ENCODE results near the gene ERV3-1.
"Not testable (repeated sequence)": the region's sequence is repeated elsewhere in the genome, so short reads cannot be mapped to it uniquely, and the experiment has no call there.

ERV3-1 gene

GRCh38 chr7:65025023-65025422 is 18.5 kb upstream of the ERV3-1 start:
- H3K9me3 Mint-ChIP-seq = peaks cover 10% of the 10 kb centered on the region
- H3K4me1 Mint-ChIP-seq (ENCODE audit: low read depth); H3K4me3 Mint-ChIP-seq; H3K36me3 Mint-ChIP-seq (ENCODE audit: low read depth); H3K27me3 Mint-ChIP-seq; intact Hi-C loops (cut with micrococcal nuclease); H3K27ac Mint-ChIP-seq: not testable (repeated sequence)

- intact Hi-C loops (cut with micrococcal nuclease); H3K4me1 Mint-ChIP-seq (ENCODE audit: low read depth); H3K4me3 Mint-ChIP-seq; H3K27ac Mint-ChIP-seq; H3K36me3 Mint-ChIP-seq (ENCODE audit: low read depth); H3K27me3 Mint-ChIP-seq: not testable (repeated sequence)
- peaks cover 10% of the 10 kb centered on the region for H3K9me3 Mint-ChIP-seq
Observed at GRCh38 chr7:65020978-65021377, 14.5 kb upstream of the ERV3-1 start.

GRCh38 chr7:65009881-65010280 is 3.4 kb upstream of the ERV3-1 start:
- H3K27me3 Mint-ChIP-seq, H3K27ac Mint-ChIP-seq, H3K4me3 Mint-ChIP-seq, H3K9me3 Mint-ChIP-seq: not testable (repeated sequence)
- intact Hi-C loops (cut with micrococcal nuclease) = loop anchor here (10.0 kb wide), 1 partner anchor 695 kb away; the partner anchor contains the start of gene ZNF736
- peaks cover 18% of the 10 kb centered on the region for H3K36me3 Mint-ChIP-seq (ENCODE audit: low read depth)
- peaks cover 17% of the 10 kb centered on the region for H3K4me1 Mint-ChIP-seq (ENCODE audit: low read depth)

- H3K9me3 Mint-ChIP-seq, H3K4me3 Mint-ChIP-seq, H3K27me3 Mint-ChIP-seq, H3K27ac Mint-ChIP-seq: not testable (repeated sequence)
- Mint-ChIP-seq H3K4me1 (ENCODE audit: low read depth) (peaks cover 21% of the 10 kb centered on the region), H3K36me3 (ENCODE audit: low read depth) (peaks cover 23% of the 10 kb centered on the region)
- intact Hi-C loops (cut with micrococcal nuclease) = loop anchor here (10.0 kb wide), 1 partner anchor 695 kb away; the partner anchor contains the start of gene ZNF736
Observed at GRCh38 chr7:65009394-65009793, 2.9 kb upstream of the ERV3-1 start.

GRCh38 chr7:65007036-65007435 is 549 bp upstream of the ERV3-1 start:
- peaks cover 31% of the 10 kb centered on the region for H3K4me1 Mint-ChIP-seq (ENCODE audit: low read depth)
- H3K9me3 Mint-ChIP-seq = peaks cover 22% of the 10 kb centered on the region
- H3K36me3 Mint-ChIP-seq (ENCODE audit: low read depth) = peaks cover 46% of the 10 kb centered on the region
- H3K4me3 Mint-ChIP-seq = peak overlapping the region; percentile 27
- H3K27me3 Mint-ChIP-seq = not testable (repeated sequence)
- H3K27ac Mint-ChIP-seq = peak overlapping the region; percentile 98
- intact Hi-C loops (cut with micrococcal nuclease) = loop anchor here (2.0 to 10.0 kb wide), 2 partner anchors 32 to 692 kb away; partner anchors contain the start of gene ZNF736

GRCh38 chr7:65004575-65004974 is 1.9 kb downstream of the ERV3-1 start:
- Mint-ChIP-seq H3K27me3 (no peaks in the 10 kb centered on the region), H3K36me3 (ENCODE audit: low read depth) (peaks cover 65% of the 10 kb centered on the region), H3K4me3 (no peak overlapping the region)

GRCh38 chr7:65002972-65003585 is 3.4 kb downstream of the ERV3-1 start:
- Mint-ChIP-seq H3K36me3 (ENCODE audit: low read depth) (peaks cover 80% of the 10 kb centered on the region), H3K4me1 (ENCODE audit: low read depth) (peaks cover 53% of the 10 kb centered on the region), H3K4me3 (no peak overlapping the region), H3K9me3 (peaks cover 52% of the 10 kb centered on the region), H3K27ac (peak overlapping the region; percentile 37), H3K27me3 (no peaks in the 10 kb centered on the region)
- intact Hi-C loops (cut with micrococcal nuclease) = loop anchor here (10.0 kb wide), 1 partner anchor 688 kb away; the partner anchor contains the start of gene ZNF736

More at GRCh38 chr7:65004575-65004974, 1.9 kb downstream of the ERV3-1 start:
- peak overlapping the region; percentile 98 for H3K27ac Mint-ChIP-seq
- peaks cover 37% of the 10 kb centered on the region for H3K9me3 Mint-ChIP-seq
- intact Hi-C loops (cut with micrococcal nuclease) = loop anchor here (10.0 kb wide), 1 partner anchor 690 kb away; the partner anchor contains the start of gene ZNF736
- H3K4me1 Mint-ChIP-seq (ENCODE audit: low read depth) = peaks cover 43% of the 10 kb centered on the region

- intact Hi-C loops (cut with micrococcal nuclease) = loop anchor here (10.0 kb wide), 1 partner anchor 687 kb away; the partner anchor contains the start of gene ZNF736
- peak overlapping the region; percentile 60 for H3K27ac Mint-ChIP-seq
- H3K4me1 Mint-ChIP-seq (ENCODE audit: low read depth) = peaks cover 45% of the 10 kb centered on the region
- H3K27me3 Mint-ChIP-seq = no peaks in the 10 kb centered on the region
- no peak overlapping the region for H3K4me3 Mint-ChIP-seq
- H3K9me3 Mint-ChIP-seq = peaks cover 69% of the 10 kb centered on the region
- H3K36me3 Mint-ChIP-seq (ENCODE audit: low read depth) = peaks cover 94% of the 10 kb centered on the region
Observed at GRCh38 chr7:65001291-65001814, 5.1 kb downstream of the ERV3-1 start.

- peak overlapping the region; percentile 77 for H3K27ac Mint-ChIP-seq
- intact Hi-C loops (cut with micrococcal nuclease) = loop anchor here (10.0 kb wide), 1 partner anchor 685 kb away; the partner anchor contains the start of gene ZNF736
Observed at GRCh38 chr7:64999165-65000004, 7.1 kb downstream of the ERV3-1 start.

GRCh38 chr7:64998865-64999164 is 7.7 kb downstream of the ERV3-1 start:
- Mint-ChIP-seq H3K27ac (peak overlapping the region; percentile 77), H3K9me3 (peaks cover 91% of the 10 kb centered on the region), H3K4me3 (no peak overlapping the region), H3K36me3 (ENCODE audit: low read depth) (peaks cover 86% of the 10 kb centered on the region), H3K4me1 (ENCODE audit: low read depth) (peaks cover 32% of the 10 kb centered on the region), H3K27me3 (no peaks in the 10 kb centered on the region)
- intact Hi-C loops (cut with micrococcal nuclease) = no loop called here

More at GRCh38 chr7:64999165-65000004, 7.1 kb downstream of the ERV3-1 start:
- Mint-ChIP-seq H3K4me3 (no peak overlapping the region), H3K9me3 (peaks cover 89% of the 10 kb centered on the region), H3K36me3 (ENCODE audit: low read depth) (peaks cover 86% of the 10 kb centered on the region), H3K27me3 (no peaks in the 10 kb centered on the region), H3K4me1 (ENCODE audit: low read depth) (peaks cover 32% of the 10 kb centered on the region)

GRCh38 chr7:64997927-64998391 is 8.5 kb downstream of the ERV3-1 start:
- H3K27me3 Mint-ChIP-seq = no peaks in the 10 kb centered on the region
- intact Hi-C loops (cut with micrococcal nuclease) = no loop called here
- peaks cover 30% of the 10 kb centered on the region for H3K4me1 Mint-ChIP-seq (ENCODE audit: low read depth)
- no peak overlapping the region for H3K4me3 Mint-ChIP-seq
- H3K9me3 Mint-ChIP-seq = peaks cover 91% of the 10 kb centered on the region
- peaks cover 86% of the 10 kb centered on the region for H3K36me3 Mint-ChIP-seq (ENCODE audit: low read depth)
- H3K27ac Mint-ChIP-seq = no peak overlapping the region

GRCh38 chr7:64997164-64997908 is 9.2 kb downstream of the ERV3-1 start:
- Mint-ChIP-seq H3K27ac (no peak overlapping the region), H3K4me1 (ENCODE audit: low read depth) (peaks cover 23% of the 10 kb centered on the region), H3K4me3 (no peak overlapping the region), H3K9me3 (peaks cover 91% of the 10 kb centered on the region), H3K27me3 (no peaks in the 10 kb centered on the region), H3K36me3 (ENCODE audit: low read depth) (peaks cover 86% of the 10 kb centered on the region)
- intact Hi-C loops (cut with micrococcal nuclease) = no loop called here

GRCh38 chr7:64996305-64996704 is 10.2 kb downstream of the ERV3-1 start:
- Mint-ChIP-seq H3K27me3 (no peaks in the 10 kb centered on the region), H3K27ac (no peak overlapping the region), H3K4me3 (no peak overlapping the region), H3K36me3 (ENCODE audit: low read depth) (peaks cover 86% of the 10 kb centered on the region), H3K4me1 (ENCODE audit: low read depth) (peaks cover 17% of the 10 kb centered on the region), H3K9me3 (peaks cover 91% of the 10 kb centered on the region)
- intact Hi-C loops (cut with micrococcal nuclease) = no loop called here

Data from dendritic cell treated with granulocyte-macrophage colony-stimulating factor and Interleukin-4, amounts not matched to agents 40 ng/mL and 50 ng/mL, for 4 days (primary cell).